Measurements from ENCODE around the gene TRPM3.

DNA sequence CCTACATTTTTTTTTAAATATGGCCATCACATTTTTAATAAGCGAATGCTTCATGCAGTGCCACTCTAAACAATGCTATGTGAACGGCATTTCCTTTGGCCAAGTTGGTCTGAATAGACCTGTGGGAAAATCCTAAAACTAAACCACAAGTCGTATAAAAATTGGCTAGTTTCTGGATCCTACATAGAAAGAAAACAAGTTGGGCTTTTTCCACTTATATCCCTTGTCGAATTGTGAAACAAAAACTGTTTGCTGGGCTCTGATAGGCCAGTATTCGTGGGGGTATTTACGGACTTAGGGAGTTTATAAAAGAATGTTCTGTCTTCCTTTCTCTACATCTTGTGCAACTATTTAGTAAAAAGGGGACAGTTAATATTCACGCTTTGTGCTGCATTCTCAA, 553.9 kb downstream of the TRPM3 start:
- TF ChIP-seq, protein P1, sequence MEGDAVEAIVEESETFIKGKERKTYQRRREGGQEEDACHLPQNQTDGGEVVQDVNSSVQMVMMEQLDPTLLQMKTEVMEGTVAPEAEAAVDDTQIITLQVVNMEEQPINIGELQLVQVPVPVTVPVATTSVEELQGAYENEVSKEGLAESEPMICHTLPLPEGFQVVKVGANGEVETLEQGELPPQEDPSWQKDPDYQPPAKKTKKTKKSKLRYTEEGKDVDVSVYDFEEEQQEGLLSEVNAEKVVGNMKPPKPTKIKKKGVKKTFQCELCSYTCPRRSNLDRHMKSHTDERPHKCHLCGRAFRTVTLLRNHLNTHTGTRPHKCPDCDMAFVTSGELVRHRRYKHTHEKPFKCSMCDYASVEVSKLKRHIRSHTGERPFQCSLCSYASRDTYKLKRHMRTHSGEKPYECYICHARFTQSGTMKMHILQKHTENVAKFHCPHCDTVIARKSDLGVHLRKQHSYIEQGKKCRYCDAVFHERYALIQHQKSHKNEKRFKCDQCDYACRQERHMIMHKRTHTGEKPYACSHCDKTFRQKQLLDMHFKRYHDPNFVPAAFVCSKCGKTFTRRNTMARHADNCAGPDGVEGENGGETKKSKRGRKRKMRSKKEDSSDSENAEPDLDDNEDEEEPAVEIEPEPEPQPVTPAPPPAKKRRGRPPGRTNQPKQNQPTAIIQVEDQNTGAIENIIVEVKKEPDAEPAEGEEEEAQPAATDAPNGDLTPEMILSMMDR (IDR thresholded peaks at IDR 0.05), result no peak
- TF ChIP-seq POLR2A (IDR thresholded peaks at IDR 0.05), result no peak
